A673 (cell line): ENCODE measurements around the gene TMEM88.

Experiments used
- EZH2 ChIP-seq: fragments of 200-600 bp; sonication (generic); IDR thresholded peaks from 2 replicates; pipeline ENCODE4 v1.6.1; 2017; ENCODE audit warnings: borderline replicate concordance, low read depth, mild to moderate bottlenecking, mixed read lengths, antibody characterized with exemption, low read length; ENCODE audit not compliant: poor library complexity, severe bottlenecking
- TF ChIP-seq, protein P1 (sequence below): fragments of 300-800, 200-600 bp; sonication (generic); conservative IDR thresholded peaks from 2 replicates; pipeline ENCODE4 v1.5.1; 2017; ENCODE audit warnings: low read depth, mild to moderate bottlenecking, antibody characterized with exemption, low read length, moderate library complexity, mixed read lengths

DNA sequence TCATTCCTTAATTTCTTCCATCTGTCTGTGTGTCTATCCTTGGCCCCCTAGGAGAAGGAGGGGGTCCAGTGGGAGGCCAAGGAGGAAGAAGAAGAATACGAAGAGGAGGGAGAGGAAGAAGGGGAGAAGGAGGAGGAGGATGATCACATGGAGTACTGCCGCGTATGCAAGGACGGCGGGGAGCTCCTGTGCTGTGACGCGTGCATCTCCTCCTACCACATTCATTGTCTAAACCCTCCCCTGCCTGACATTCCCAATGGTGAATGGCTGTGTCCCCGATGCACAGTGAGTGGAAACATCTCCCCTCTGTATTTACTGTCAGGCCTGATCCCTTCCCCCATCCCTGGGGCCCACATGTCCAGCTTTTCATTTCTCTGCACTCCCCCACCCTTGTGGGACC is 40.0 kb downstream of the TMEM88 start:
- TF ChIP-seq, protein P1, sequence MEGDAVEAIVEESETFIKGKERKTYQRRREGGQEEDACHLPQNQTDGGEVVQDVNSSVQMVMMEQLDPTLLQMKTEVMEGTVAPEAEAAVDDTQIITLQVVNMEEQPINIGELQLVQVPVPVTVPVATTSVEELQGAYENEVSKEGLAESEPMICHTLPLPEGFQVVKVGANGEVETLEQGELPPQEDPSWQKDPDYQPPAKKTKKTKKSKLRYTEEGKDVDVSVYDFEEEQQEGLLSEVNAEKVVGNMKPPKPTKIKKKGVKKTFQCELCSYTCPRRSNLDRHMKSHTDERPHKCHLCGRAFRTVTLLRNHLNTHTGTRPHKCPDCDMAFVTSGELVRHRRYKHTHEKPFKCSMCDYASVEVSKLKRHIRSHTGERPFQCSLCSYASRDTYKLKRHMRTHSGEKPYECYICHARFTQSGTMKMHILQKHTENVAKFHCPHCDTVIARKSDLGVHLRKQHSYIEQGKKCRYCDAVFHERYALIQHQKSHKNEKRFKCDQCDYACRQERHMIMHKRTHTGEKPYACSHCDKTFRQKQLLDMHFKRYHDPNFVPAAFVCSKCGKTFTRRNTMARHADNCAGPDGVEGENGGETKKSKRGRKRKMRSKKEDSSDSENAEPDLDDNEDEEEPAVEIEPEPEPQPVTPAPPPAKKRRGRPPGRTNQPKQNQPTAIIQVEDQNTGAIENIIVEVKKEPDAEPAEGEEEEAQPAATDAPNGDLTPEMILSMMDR, result no peak
- TF ChIP-seq EZH2, result no peak
